Neural crest cell (in vitro differentiated cells): ENCODE measurements around the gene TIMP3. TPM values are rescaled to one million over a fixed set of nuclear protein-coding genes. Genes with fewer than 3 reads are reported as not detected.

ENCODE experiments used
- DNase-seq: peaks from one replicate; pipeline ENCODE4 v3.0.0; 2021; ENCODE audit warnings: low read depth, mixed read lengths, low spot score
- H3K27ac Mint-ChIP-seq: one replicate; pipeline ENCODE4 v1.8.0; 2021; ENCODE audit warnings: mild to moderate bottlenecking, mixed read lengths; ENCODE audit not compliant: unreplicated experiment
- H3K27me3 Mint-ChIP-seq: 2 replicates; pipeline ENCODE4 v1.8.0; 2021; ENCODE audit warnings: low read depth, mild to moderate bottlenecking, mixed read lengths
- H3K36me3 Mint-ChIP-seq: 2 replicates; pipeline ENCODE4 v1.8.0; 2021; ENCODE audit warnings: low read depth, mild to moderate bottlenecking, mixed read lengths
- H3K4me1 Mint-ChIP-seq: 2 replicates; pipeline ENCODE4 v1.8.0; 2021; ENCODE audit warnings: mixed read lengths
- H3K4me3 Mint-ChIP-seq: one replicate; pipeline ENCODE4 v1.8.0; 2021; ENCODE audit warnings: mild to moderate bottlenecking, mixed read lengths
- H3K9me3 Mint-ChIP-seq: 2 replicates; pipeline ENCODE4 v1.8.0; 2021; ENCODE audit warnings: mixed read lengths
- CTCF ChIP-seq: fragments of 200-600 bp; sonication (generic); conservative IDR thresholded peaks from 2 replicates; pipeline ENCODE4 v1.5.0; 2021; ENCODE audit warnings: antibody characterized with exemption, mild to moderate bottlenecking
- total RNA-seq: library from RNA; stranded (reverse); gene quantifications from 2 replicates; pipeline ENCODE4 v1.2.1, GENCODE V29; 2021

TIMP3 gene
- total RNA-seq, 1 donor from 2014 or later, result 21.6 TPM

- no peak overlapping the region for H3K27ac Mint-ChIP-seq
- H3K4me1 Mint-ChIP-seq, result peaks cover 31% of the 10 kb centered on the region
Measured at GRCh38 chr22:32788904-32789624, 12.4 kb upstream of the TIMP3 start.

GRCh38 chr22:32789797-32790620, 11.5 kb upstream of the TIMP3 start:
- Mint-ChIP-seq H3K4me3 (no peak overlapping the region), H3K27me3 (no peaks in the 10 kb centered on the region), H3K4me1 (peaks cover 34% of the 10 kb centered on the region), H3K9me3 (peaks cover 4% of the 10 kb centered on the region), H3K27ac (no peak overlapping the region), H3K36me3 (no peaks in the 10 kb centered on the region)
- no peak for TF ChIP-seq CTCF
- no peak for DNase-seq

More at GRCh38 chr22:32788904-32789624, 12.4 kb upstream of the TIMP3 start:
- peaks cover 4% of the 10 kb centered on the region for H3K9me3 Mint-ChIP-seq
- H3K4me3 Mint-ChIP-seq, result no peak overlapping the region
- TF ChIP-seq CTCF, result no peak
- H3K27me3 Mint-ChIP-seq, result no peaks in the 10 kb centered on the region
- no peaks in the 10 kb centered on the region for H3K36me3 Mint-ChIP-seq
- DNase-seq, result no peak

GRCh38 chr22:32791056-32791455, 10.4 kb upstream of the TIMP3 start:
- no peaks in the 10 kb centered on the region for H3K27me3 Mint-ChIP-seq
- H3K9me3 Mint-ChIP-seq, result peaks cover 4% of the 10 kb centered on the region
- H3K27ac Mint-ChIP-seq, result no peak overlapping the region
- DNase-seq, result no peak
- no peak for TF ChIP-seq CTCF
- peaks cover 35% of the 10 kb centered on the region for H3K4me1 Mint-ChIP-seq
- H3K36me3 Mint-ChIP-seq, result no peaks in the 10 kb centered on the region
- no peak overlapping the region for H3K4me3 Mint-ChIP-seq

- Mint-ChIP-seq H3K27ac (no peak overlapping the region), H3K9me3 (peaks cover 4% of the 10 kb centered on the region), H3K4me1 (peaks cover 39% of the 10 kb centered on the region), H3K27me3 (no peaks in the 10 kb centered on the region), H3K4me3 (no peak overlapping the region), H3K36me3 (no peaks in the 10 kb centered on the region)
- no peak for TF ChIP-seq CTCF
- DNase-seq, result no peak
Measured at GRCh38 chr22:32791485-32791884, 10.0 kb upstream of the TIMP3 start.

- Mint-ChIP-seq H3K27ac (no peak overlapping the region), H3K4me3 (no peak overlapping the region), H3K27me3 (peaks cover 5% of the 10 kb centered on the region), H3K4me1 (peaks cover 39% of the 10 kb centered on the region), H3K9me3 (peaks cover 4% of the 10 kb centered on the region), H3K36me3 (no peaks in the 10 kb centered on the region)
- TF ChIP-seq CTCF, result no peak
- no peak for DNase-seq
Measured at GRCh38 chr22:32793589-32793988, 7.9 kb upstream of the TIMP3 start.
